Lower leg skin (tissue), 3 donors: ENCODE results near the gene OR2Y1.

Source experiments
- POLR2A ChIP-seq, 2 donors: fragments of 450-650 bp; IDR thresholded peaks; one replicate each; pipeline ENCODE4 v1.6.1; 2016 to 2017; ENCODE audit warnings: antibody characterized with exemption in 2 of 2, mild to moderate bottlenecking in 1 of 2, moderate library complexity in 1 of 2
- TF ChIP-seq, protein P1 (sequence below), 3 donors: fragments of 450-650 bp; IDR thresholded peaks; one replicate each; pipeline ENCODE4 v1.5.1; 2016; ENCODE audit warnings: antibody characterized with exemption in 3 of 3, mild to moderate bottlenecking in 3 of 3, moderate library complexity in 2 of 3

- TF ChIP-seq, protein P1, sequence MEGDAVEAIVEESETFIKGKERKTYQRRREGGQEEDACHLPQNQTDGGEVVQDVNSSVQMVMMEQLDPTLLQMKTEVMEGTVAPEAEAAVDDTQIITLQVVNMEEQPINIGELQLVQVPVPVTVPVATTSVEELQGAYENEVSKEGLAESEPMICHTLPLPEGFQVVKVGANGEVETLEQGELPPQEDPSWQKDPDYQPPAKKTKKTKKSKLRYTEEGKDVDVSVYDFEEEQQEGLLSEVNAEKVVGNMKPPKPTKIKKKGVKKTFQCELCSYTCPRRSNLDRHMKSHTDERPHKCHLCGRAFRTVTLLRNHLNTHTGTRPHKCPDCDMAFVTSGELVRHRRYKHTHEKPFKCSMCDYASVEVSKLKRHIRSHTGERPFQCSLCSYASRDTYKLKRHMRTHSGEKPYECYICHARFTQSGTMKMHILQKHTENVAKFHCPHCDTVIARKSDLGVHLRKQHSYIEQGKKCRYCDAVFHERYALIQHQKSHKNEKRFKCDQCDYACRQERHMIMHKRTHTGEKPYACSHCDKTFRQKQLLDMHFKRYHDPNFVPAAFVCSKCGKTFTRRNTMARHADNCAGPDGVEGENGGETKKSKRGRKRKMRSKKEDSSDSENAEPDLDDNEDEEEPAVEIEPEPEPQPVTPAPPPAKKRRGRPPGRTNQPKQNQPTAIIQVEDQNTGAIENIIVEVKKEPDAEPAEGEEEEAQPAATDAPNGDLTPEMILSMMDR (IDR thresholded peaks at IDR 0.05) = no peak
- TF ChIP-seq POLR2A (IDR thresholded peaks at IDR 0.05) = no peak
Measured at GRCh38 chr5:180755601-180756000, 15.7 kb upstream of the OR2Y1 start.
